Testis (tissue), 3 donors: ENCODE results near the gene GPR137. TPM values are rescaled to one million over a fixed set of nuclear protein-coding genes. Genes with fewer than 3 reads are reported as not detected.
"Not testable (repeated sequence)": the region's sequence is repeated elsewhere in the genome, so short reads cannot be mapped to it uniquely, and the experiment has no call there.

ENCODE experiments used
- DNase-seq: peaks from one replicate; pipeline ENCODE4 v3.0.0-alpha.2; 2019
- H3K27ac ChIP-seq, 2 donors: fragments of 200-600 bp; sonication (generic); one replicate each; pipeline ENCODE4 v1.5.1; 2019
- H3K27me3 ChIP-seq: fragments of 200-600 bp; sonication (generic); one replicate; pipeline ENCODE4 v1.5.1; 2019
- H3K36me3 ChIP-seq: fragments of 200-600 bp; sonication (generic); one replicate; pipeline ENCODE4 v1.5.1; 2017; ENCODE audit warnings: low read depth; ENCODE audit errors: missing control alignments
- H3K4me1 ChIP-seq: fragments of 200-600 bp; sonication (generic); one replicate; pipeline ENCODE4 v1.5.1; 2019
- H3K4me3 ChIP-seq, 2 donors: fragments of 200-600 bp; sonication (generic); one replicate each; pipeline ENCODE4 v1.5.1; 2017 to 2019
- H3K9me3 ChIP-seq: fragments of 200-600 bp; sonication (generic); one replicate; pipeline ENCODE4 v1.5.1; 2017
- CTCF ChIP-seq, 3 experiments: fragments of 450-650 bp in 2 of 3; fragments of 200-600 bp in 1 of 3; sonication (generic) in 1 of 3; IDR thresholded peaks; one replicate each; pipeline ENCODE4 v1.5.1; 2016 to 2019; ENCODE audit warnings: antibody characterized with exemption in 3 of 3, mild to moderate bottlenecking in 2 of 3, moderate library complexity in 1 of 3
- POLR2A ChIP-seq: fragments of 450-650 bp; IDR thresholded peaks from one replicate; pipeline ENCODE4 v1.6.1; 2017; ENCODE audit warnings: antibody characterized with exemption, mild to moderate bottlenecking, moderate library complexity
- WGBS, 2 donors: methylation state at CpG; one replicate each; pipeline ENCODE4 v1.1.5; 2018; 5-methylcytosine and 5-hydroxymethylcytosine counted together
- intact Hi-C: fragments of 100-400 bp; cut with DNase I; formaldehyde crosslinking; loops from one replicate; pipeline ENCODE4 v1.15.1; 2023; ENCODE audit warnings: low total_unique reads
- polyA plus RNA-seq: library from polyadenylated mRNA; stranded (reverse); fragments of 350-450 nt; fragmentation: Illumina TruSeq; extraction: RNeasy Lipid Tissue Mini Kit (QIAGEN cat#74804); gene quantifications from one replicate; pipeline ENCODE4 v1.2.3, GENCODE V29; 2014; ENCODE audit warnings: low read depth, low replicate concordance; ENCODE audit not compliant: insufficient read depth
- total RNA-seq, 2 donors: library from RNA; depleted of rRNA; stranded (reverse); fragments of >200 nt; gene quantifications; one replicate each; pipeline ENCODE4 v1.2.3, GENCODE V29; 2016

Gene GPR137
- total and polyA plus RNA-seq, 3 donors from 2014 or later, result 204 to 390 (median 230) TPM

- Histone ChIP-seq H3K4me1 (no peaks in the 10 kb centered on the region), H3K36me3 (no peaks in the 10 kb centered on the region), H3K27me3 (no peaks in the 10 kb centered on the region), H3K9me3 (no peaks in the 10 kb centered on the region), H3K27ac (no peak overlapping the region), H3K4me3 (no peak overlapping the region)
- TF ChIP-seq CTCF (IDR thresholded peaks at IDR 0.05), result no peak
- no peak for TF ChIP-seq POLR2A
- DNase-seq, result no peak
- 88% methylated on average over 10 of the region's 10 CpGs for WGBS, 2 donors
- intact Hi-C loops, result no loop called here
These were observed 27.3 kb downstream of the GPR137 start for GRCh38 chr11:64312947-64313346.

GRCh38 chr11:64313491-64314145 lies 28.0 kb downstream of the GPR137 start:
- WGBS, 2 donors, result 70 to 77% methylated on average over 10 to 16 of the region's 18 CpGs
- no peaks in the 10 kb centered on the region for H3K36me3 ChIP-seq
- intact Hi-C loops, result no loop called here
- no peaks in the 10 kb centered on the region for H3K4me1 ChIP-seq
- H3K9me3 ChIP-seq, result no peaks in the 10 kb centered on the region
- peak overlapping the region; percentile 42 to 71 for H3K27ac ChIP-seq
- no peaks in the 10 kb centered on the region for H3K27me3 ChIP-seq
- TF ChIP-seq CTCF (IDR thresholded peaks at IDR 0.05), result no peak
- TF ChIP-seq POLR2A, result no peak
- H3K4me3 ChIP-seq, result no peak overlapping the region
- peak; percentile 55 for DNase-seq

- H3K27me3 ChIP-seq, result no peaks in the 10 kb centered on the region
- intact Hi-C loops, result no loop called here
- TF ChIP-seq POLR2A, result no peak
- TF ChIP-seq CTCF (IDR thresholded peaks at IDR 0.05), result no peak
- peaks cover 6% of the 10 kb centered on the region for H3K4me1 ChIP-seq
- H3K9me3 ChIP-seq, result no peaks in the 10 kb centered on the region
- no peak for DNase-seq
- WGBS, 2 donors, result 76 to 79% methylated on average over 9 to 19 of the region's 19 CpGs
- no peak overlapping the region for H3K4me3 ChIP-seq
- H3K27ac ChIP-seq, result peak overlapping the region; percentile 42 to 71
- H3K36me3 ChIP-seq, result no peaks in the 10 kb centered on the region
These were observed 28.6 kb downstream of the GPR137 start for GRCh38 chr11:64314146-64314804.

GRCh38 chr11:64314805-64315561 lies 29.3 kb downstream of the GPR137 start:
- peaks cover 9% of the 10 kb centered on the region for H3K4me1 ChIP-seq

GRCh38 chr11:64315667-64316526 lies 30.2 kb downstream of the GPR137 start:
- DNase-seq, H3K4me1 ChIP-seq, intact Hi-C loops, H3K36me3 ChIP-seq, H3K4me3 ChIP-seq, H3K9me3 ChIP-seq, H3K27me3 ChIP-seq: not testable (repeated sequence)
- H3K27ac ChIP-seq, result peak overlapping the region in 1 of 2 donors; percentile 98
- 23 to 66% methylated on average over 2 to 22 of the region's 25 CpGs for WGBS, 2 donors

More at GRCh38 chr11:64314805-64315561, 29.3 kb downstream of the GPR137 start:
- intact Hi-C loops, result no loop called here
- Histone ChIP-seq H3K27me3 (no peaks in the 10 kb centered on the region), H3K4me3 (no peak overlapping the region), H3K9me3 (no peaks in the 10 kb centered on the region), H3K27ac (no peak overlapping the region), H3K36me3 (no peaks in the 10 kb centered on the region)
- TF ChIP-seq CTCF (IDR thresholded peaks at IDR 0.05) (no peak), POLR2A (no peak)
- 85 to 87% methylated on average over 17 to 22 of the region's 24 CpGs for WGBS, 2 donors
- no peak for DNase-seq
